T-helper 2 cell (primary cell): Measurements from ENCODE around the gene DOC2B.
"Not testable (repeated sequence)": the region's sequence is repeated elsewhere in the genome, so short reads cannot be mapped to it uniquely, and the experiment has no call there.

Source experiments
- DNase-seq, 5 experiments: peaks; one replicate each; pipeline versions ENCODE4 v3.0.0 to v3.0.0-alpha.2; 2012 to 2022

Gene DOC2B

DNA sequence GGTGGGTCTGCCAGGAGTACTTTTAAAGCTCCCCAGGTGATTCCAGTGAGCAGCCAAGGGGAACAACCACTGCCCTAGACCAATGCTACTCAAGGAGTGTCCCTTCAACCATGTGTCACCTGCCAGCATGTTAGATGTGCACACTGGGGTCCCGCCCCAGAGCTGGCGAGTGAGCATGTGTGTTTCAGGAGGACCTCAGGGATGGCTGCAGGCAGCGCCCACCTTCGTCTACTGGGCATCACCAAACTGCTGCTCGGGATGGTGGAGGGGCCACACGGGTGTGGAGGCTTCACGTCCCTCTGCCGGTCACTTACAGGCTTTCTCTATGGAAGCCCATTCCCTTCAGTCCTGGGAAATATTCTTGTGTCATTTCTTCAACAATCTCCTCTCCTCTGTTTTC is 29.0 kb upstream of the DOC2B start:
- no peak for DNase-seq

DNA sequence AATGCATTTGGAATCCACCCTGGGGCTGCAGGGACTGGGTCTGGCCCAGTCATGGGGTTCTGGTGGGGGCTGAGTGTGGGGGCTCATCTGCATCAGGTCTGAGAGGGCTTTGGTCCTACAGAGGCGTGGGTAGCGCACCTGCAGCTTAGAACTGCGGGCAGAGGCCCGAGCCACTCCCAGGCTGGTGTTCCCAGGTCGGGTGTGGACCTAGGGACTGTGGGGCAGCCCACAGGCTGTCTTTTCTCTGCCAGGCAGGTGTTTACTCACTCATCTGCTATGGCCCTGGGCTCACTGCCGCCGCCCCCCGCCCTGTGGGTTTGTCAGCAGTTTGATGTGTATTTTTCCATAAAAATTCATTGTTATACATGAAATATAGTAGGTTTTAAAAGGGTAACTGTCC is 27.0 kb upstream of the DOC2B start:
- no peak for DNase-seq

DNA sequence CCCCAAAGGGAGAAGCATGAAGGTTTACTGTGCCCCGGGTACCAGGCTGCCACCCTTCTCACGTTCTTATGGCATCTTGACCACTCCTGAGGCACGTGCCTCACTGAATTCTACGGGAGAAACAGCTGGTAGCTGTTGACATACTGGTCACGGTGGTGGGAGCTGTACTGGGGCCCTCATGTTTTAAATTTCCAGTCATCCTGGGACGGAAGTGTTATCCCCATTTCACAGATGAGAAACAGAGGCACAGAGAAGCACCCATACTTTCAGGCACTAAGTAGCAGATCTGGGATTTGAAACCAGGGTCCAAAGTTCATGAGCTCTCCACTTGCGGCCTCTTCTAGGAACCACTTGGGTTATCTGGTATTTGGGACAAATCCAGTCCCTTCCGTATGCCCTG is 26.3 kb upstream of the DOC2B start:
- no peak for DNase-seq

- DNase-seq = no peak
Observed at GRCh38 chr17:206941-207560, 25.6 kb upstream of the DOC2B start.

GRCh38 chr17:206484-206883 is 25.0 kb upstream of the DOC2B start:
- not testable (repeated sequence) for DNase-seq

DNA sequence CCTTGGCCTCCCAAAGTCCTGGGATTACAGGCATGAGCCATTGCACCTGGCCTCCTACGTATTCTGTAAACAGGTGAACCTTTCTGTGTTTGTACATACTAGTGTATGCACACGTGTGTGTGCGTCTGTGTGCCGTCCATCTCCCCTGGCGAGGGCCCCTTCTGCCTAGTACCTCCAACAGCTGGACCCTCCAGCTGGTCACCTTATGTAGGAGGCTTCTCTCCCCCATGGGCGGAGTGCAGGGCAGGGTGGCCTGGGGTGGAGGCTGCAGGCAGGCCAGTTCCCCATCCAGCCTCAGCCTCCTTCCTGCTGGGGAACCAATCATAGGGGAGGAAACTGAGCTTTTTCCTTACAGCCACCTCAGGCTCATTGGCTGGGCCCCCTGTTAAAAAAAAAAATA is 24.4 kb upstream of the DOC2B start:
- no peak for DNase-seq

GRCh38 chr17:205148-205669 is 23.8 kb upstream of the DOC2B start:
- DNase-seq = no peak

- no peak for DNase-seq
Observed at GRCh38 chr17:204427-205147, 23.1 kb upstream of the DOC2B start.

GRCh38 chr17:202501-202951 is 21.1 kb upstream of the DOC2B start:
- DNase-seq = no peak

GRCh38 chr17:201736-202135 is 20.3 kb upstream of the DOC2B start:
- not testable (repeated sequence) for DNase-seq

DNA sequence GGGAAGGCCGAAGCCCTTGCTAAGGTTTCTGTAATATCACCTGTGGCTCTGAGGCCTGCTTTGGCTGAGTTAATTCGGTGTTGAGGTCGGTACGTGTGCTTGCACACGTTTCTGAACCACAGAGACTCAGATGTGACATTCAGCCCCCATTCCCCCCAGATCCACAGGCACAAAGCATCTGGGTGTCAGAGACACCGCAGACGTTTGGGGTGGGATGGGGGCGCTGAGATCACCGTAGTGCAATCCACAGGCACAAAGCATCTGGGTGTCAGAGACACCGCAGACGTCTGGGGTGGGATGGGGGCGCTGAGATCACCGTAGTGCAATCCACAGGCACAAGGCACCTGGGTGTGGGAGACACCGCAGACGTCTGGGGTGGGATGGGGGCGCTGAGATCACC is 19.8 kb upstream of the DOC2B start:
- not testable (repeated sequence) for DNase-seq

DNA sequence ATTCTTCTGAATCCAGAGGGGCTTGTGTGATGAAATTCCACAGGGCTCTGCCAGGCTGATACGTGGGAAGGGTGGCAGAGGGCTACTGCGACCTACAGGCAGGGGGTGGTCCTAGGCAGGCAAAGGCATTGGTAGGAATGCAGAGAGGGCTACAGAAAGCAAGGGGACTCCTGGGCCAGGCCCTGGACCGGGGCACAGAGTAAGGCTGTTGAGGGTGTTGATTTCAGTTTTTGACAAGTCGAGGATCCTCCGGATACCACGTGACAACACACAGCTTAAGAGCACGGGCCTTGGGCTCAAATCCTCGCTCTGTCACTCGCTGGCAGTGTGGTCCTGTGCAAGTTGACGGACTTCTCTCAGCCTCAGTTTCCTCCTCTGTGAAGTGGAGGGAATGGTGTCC is 19.1 kb upstream of the DOC2B start:
- no peak for DNase-seq

DNA sequence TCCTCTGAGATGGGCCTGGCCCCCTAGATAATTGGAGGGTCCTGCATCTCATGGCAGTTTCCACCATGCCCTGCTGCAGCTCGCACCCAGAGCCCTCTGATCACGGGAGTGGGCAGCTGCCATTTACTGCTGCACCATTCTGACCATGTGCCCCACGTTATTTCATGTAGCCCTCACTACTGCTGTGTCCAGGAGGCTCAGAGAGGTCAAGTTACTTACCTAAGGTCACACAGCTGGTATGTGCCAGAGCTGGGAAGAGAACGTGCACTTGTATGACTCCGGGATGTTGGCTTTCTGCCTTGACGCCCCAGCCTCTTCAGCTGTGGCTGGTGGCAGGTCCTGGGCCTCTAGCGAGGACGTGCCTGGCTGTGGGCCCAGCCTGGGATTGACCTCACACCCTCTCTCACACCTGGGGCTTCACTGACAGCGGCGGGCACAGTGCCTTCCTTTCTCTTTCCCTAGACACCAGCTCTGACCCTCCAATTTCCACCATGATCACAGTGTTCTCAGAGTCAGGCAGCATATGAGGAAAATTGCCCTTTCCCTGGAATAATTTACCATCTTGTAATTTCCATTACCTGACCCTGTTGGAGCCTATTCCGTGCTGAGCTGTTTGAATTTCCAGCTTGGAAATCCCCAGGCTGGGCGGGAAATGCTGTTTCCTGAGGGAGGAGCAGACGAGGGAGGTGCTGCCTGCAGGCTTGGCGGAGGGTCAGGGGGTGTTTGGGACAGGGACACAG is 18.5 kb upstream of the DOC2B start:
- DNase-seq = no peak

DNA sequence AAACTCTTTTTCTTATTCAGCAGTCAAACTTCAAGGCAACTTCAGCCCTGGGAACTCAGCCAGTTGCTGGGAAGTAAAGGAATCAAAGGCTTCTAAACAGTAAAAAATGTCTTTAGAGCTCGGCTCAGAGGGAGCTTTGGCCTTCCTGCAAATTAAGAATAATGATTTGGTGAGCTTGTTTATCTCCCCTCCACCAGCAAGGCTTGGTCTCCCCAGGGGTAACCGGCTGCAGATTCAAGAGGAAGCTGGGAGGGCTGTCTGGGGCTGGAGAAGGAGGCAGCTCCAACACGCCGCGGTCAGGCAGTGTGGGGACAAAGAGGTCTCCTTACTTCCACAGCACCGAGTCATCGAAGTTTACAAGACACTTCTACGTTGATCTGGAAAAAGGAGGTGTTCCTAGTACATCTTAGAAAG is 17.7 kb upstream of the DOC2B start:
- DNase-seq = no peak

DNA sequence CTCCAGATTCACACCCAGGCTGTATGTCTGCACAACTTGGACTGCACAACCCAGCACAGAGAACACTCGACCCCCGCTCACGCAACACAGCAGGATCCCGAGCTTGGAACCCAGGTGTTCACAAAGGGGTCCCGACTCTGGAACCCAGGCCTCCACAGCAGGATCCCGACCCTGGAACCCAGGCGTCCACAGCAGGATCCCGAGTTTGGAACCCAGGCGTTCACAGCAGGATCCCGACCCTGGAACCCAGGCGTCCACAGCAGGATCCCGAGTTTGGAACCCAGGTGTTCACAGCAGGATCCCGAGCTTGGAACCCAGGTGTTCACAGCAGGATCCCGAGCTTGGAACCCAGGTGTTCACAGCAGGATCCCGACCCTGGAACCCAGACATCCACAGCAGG is 16.8 kb upstream of the DOC2B start:
- DNase-seq = not testable (repeated sequence)

GRCh38 chr17:197352-197751 is 15.9 kb upstream of the DOC2B start:
- DNase-seq = no peak

DNA sequence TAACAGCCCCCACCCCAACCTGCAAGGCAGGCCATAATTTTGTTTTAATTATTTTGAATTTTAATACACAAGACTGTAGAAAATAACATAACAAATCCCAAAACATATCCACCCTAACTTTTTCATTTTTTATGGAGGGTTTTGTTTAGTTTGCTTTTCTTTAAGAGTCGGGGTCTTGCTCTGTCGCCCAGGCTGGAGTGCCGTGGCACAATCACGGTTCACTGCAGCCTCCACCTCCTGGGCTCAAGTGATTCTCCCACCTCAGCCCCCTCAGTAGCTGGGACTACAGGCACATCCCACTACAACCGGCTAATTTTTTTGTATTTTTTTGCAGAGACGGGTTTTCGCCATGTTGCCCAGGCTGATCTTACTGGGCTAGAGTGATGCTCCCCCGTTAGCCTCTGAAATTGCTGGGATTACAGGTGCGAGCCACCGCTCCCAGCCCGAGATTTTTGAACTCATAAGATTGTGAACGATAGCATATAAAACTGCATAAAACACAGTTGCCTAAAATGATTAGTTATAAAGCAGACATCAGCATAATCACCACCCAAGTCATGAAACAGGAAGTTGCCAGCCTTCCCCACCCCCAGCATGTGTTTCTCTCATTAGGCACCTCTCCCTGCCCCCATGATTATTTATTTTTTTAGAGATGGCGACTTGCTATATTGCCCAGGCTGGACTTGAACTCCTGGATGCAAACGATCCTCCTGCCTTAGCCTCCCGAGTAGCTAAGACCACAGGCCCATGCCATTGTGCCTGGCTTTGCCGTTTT is 13.6 kb upstream of the DOC2B start:
- DNase-seq = no peak

DNA sequence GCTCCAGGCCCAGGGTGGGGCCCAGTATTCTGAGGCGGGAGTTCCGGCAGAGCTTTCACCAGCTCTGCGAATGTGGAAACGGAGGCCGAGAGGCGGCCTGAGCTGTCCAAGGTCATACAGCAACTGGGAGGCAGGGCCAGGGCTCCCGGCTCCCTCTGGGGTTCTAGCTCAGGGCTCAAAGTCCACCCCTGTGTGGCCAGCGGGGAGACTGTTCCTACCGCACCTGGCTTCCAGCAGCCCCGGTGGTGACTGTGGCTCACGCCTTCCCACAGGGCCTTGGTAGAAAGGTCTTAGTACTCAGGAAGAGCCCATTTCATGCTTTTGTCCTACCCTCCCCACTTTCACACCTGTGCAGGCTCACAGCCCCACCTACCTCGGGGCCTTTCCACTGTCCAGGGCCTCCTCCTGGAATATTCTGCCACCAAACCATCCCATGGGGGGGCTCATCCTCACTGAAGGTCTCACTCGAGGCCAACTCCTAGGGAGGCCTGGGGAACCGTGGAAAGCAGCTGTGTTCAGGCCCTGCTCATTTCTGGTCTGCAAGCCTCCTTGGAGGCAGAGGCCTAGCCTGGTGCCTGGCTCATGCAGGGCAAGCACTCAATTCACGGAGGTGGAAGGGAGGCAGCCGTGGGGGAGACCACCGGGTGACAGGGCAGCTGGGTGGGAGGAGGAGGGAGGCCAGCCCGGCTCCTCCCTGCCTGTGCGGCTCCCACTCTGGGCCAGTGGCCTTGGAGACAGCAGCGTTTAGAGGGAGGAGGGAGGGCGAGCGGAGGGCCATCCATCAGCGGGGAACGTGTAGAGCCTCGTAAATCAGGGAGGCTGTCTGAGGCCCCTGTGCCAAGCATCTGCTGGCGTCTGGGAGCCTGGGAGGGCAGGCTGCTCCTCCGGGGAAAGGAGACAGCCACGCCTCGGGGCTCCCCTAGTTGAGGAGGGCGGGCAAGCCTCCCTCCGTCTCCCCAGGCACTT is 12.7 kb upstream of the DOC2B start:
- no peak for DNase-seq

- DNase-seq = no peak
Observed at GRCh38 chr17:193426-193810, 12.0 kb upstream of the DOC2B start.

- DNase-seq = no peak
Observed at GRCh38 chr17:192666-193425, 11.4 kb upstream of the DOC2B start.

GRCh38 chr17:189444-189843 is 8.0 kb upstream of the DOC2B start:
- no peak for DNase-seq
